ENCODE results near the gene GMFB.

- no peak for TF ChIP-seq CTCF (IDR thresholded peaks at IDR 0.05)
- no peak for TF ChIP-seq POLR2A (IDR thresholded peaks at IDR 0.05)
Measured at GRCh38 chr14:54474232-54474793, 14.5 kb downstream of the GMFB start.

Measured in prostate gland (tissue), 2 donors.